ENCODE measurements around the gene THOP1.
"Not testable (repeated sequence)": the region's sequence is repeated elsewhere in the genome, so short reads cannot be mapped to it uniquely, and the experiment has no call there.

Gene THOP1

DNA sequence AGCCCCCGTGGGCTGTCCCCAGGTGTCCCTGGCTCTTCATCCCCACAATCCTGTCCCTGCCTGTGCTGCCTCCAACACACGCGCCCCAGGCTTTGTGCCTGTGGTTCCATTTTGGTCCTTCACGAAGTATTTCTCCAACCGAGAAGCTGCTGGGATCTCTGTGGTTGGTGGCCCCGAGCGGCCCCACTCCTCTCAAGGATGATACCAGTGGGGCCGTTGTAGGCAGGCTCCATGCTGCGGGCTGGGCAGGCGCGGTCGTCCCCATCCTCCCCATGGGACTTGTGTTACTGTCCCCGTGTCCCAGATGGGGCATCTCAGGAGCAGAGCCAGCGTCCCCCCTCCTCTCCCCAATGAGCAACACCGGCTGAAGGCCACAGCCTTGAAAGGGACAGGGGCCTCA, 30.6 kb downstream of the THOP1 start:
- TF ChIP-seq, protein P1, sequence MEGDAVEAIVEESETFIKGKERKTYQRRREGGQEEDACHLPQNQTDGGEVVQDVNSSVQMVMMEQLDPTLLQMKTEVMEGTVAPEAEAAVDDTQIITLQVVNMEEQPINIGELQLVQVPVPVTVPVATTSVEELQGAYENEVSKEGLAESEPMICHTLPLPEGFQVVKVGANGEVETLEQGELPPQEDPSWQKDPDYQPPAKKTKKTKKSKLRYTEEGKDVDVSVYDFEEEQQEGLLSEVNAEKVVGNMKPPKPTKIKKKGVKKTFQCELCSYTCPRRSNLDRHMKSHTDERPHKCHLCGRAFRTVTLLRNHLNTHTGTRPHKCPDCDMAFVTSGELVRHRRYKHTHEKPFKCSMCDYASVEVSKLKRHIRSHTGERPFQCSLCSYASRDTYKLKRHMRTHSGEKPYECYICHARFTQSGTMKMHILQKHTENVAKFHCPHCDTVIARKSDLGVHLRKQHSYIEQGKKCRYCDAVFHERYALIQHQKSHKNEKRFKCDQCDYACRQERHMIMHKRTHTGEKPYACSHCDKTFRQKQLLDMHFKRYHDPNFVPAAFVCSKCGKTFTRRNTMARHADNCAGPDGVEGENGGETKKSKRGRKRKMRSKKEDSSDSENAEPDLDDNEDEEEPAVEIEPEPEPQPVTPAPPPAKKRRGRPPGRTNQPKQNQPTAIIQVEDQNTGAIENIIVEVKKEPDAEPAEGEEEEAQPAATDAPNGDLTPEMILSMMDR (IDR thresholded peaks at IDR 0.05; ENCODE audit: low read depth, low read length), result no peak
- no peak overlapping the region for H3K4me3 ChIP-seq (ENCODE audit: low read depth, low read length)

DNA sequence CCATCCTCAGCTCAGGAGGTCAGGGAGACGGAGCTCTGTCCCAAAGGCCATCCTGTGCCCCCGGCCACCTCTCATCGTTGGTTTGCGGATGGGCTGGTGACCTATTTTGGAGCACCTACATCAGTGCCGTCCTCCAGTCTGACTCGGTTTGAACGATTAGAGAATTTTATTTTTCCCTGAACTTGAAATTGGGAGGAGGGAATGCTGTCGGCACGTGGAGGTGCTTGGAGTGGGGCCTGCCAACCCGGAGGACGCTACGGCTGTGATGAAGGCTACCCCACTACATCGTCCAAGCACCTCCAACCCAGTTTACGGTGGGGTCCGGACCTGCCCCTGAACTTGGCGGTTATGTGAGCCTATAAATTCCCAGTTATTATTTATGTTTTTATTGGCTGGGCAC, 31.3 kb downstream of the THOP1 start:
- no peak overlapping the region for H3K4me3 ChIP-seq (ENCODE audit: low read depth, low read length)
- TF ChIP-seq, protein P1 (IDR thresholded peaks at IDR 0.05; ENCODE audit: low read depth, low read length), result no peak

DNA sequence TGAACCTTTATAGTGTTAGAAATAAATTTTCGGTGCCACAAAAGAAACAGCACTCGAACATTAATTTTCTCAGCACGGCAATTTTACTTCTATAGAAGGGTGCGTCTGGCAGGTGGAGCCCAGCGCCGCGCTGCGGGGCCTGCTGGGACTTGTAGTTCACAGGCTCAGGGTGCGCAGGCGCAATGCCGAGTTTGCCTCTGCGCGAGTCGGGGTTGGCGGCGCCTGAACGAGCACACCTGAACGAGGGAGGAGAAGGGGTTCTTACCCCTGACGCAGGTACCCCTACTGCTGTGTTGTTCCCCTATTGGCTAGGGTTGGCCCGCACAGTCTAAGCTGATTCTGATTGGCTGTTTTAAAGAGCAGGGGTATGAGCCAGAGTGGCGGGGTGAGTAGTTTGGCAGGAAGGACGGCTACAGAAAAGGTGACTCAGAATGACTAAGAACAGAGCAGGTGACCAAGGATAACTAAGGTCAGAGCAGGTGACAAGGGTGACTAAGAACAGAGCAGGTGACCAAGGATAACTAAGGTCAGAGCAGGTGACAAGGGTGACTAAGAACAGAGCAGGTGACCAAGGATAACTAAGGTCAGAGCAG, 32.0 kb downstream of the THOP1 start:
- H3K4me3 ChIP-seq (ENCODE audit: low read depth, low read length), result not testable (repeated sequence)

DNA sequence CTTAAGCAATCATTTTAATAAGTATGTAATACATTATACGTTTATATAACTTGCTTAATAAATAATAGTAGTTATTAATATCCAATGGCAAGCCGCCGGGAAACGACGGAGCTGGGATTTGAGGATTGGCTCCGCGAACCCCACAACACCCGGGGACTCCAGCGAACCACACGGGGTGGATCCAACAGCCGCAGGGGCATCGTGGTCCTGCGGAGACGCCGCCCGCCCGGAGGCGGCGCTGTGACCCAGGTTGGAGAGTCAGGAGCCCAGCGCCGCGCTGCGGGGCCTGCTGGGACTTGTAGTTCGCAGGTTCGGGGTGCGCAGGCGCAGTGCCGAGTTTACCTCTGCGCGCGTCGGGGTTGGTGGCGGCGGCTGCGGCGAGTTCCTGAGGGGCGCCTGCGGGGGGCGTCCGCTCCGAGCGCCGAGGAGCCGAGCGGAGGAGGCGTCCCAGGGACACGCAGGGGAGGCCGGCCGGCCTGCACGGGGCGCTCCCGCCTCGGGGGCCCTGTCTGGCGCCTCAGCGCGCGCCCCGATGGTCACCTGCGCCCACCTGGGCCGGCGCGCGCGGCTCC, 34.3 kb downstream of the THOP1 start, which contains the start of gene ZNF554:
ZNF554 (plus strand) TSS at position 329 of the 572 bp plus-strand sequence; CDS start at position 533, 204 bp downstream.
- TF ChIP-seq, protein P1 (IDR thresholded peaks at IDR 0.05; ENCODE audit: low read depth, low read length), result peak; percentile 93
- peak within 1 kb of the TSS; percentile 75 for H3K4me3 ChIP-seq (ENCODE audit: low read depth, low read length)

DNA sequence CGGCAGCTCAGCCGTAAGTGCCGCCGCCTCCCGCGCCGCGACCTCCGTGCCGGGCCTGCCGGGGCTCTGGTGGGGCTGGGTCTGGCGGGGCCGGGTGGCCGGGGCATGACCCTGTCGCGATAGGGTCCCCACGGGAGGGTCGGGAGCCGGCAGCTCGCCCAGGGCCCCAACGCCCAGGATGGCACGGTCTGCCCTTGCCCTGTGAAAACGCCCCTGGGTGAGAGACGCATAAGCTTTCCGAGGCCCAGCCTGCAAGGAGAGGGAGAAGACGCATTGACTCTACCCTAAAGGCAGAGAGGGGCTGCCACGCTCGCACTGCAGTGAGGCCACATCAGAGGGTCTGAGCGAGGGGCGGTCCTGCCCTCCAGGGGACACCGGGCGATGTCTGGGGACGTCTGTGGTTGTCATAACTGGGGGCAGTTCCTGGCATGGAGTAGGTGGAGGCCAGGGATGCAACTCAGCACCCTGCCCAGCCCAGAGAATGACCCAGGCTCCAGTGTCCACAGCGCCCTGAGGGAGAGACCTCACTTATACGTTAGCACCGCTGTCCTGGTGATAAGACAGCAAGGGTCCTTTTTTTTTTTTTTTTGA, 34.9 kb downstream of the THOP1 start:
- TF ChIP-seq, protein P1 (IDR thresholded peaks at IDR 0.05; ENCODE audit: low read depth, low read length), result no peak
- peak overlapping the region; percentile 75 for H3K4me3 ChIP-seq (ENCODE audit: low read depth, low read length)

DNA sequence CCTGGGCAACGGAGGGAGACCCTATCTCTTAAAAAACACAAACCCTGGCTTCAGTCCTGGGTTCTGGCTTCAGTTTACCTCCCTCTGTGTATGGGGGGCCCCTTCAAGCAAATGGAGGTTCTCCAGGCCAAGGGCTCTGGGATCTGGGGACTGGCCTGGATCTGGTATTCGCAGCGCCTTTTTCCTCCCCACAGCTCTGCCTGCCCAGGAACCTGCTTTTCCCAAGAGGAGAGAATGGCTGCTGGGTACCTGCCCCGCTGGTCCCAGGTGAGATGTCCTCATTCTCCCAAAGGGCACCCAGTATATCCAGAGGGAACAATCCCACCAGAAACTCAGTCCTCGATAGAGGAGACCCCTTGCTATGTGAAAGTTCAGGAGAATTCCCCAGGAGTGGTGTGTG, 37.5 kb downstream of the THOP1 start:
- no peak overlapping the region for H3K4me3 ChIP-seq (ENCODE audit: low read depth, low read length)
- TF ChIP-seq, protein P1 (IDR thresholded peaks at IDR 0.05; ENCODE audit: low read depth, low read length), result no peak

DNA sequence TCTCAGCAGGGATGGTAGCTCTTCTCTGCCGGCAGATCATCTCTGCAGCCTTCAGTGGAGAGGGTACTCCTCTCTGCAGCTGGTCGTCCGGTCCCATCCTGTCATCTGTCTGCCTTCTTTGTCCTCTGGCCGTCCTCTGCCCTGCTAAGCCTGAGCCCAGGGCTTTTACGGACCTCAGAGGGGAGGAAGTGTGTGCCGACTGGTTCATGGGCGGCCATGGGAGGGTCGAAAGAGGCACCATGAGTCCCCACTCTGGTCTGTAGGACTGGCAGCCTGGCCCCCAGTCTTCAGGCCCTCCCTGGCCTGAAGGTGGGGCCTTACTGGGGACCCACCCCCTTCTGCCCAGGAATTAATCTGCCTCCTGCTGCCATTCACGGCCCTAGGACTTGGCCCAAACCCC, 38.3 kb downstream of the THOP1 start:
- no peak overlapping the region for H3K4me3 ChIP-seq (ENCODE audit: low read depth, low read length)
- TF ChIP-seq, protein P1 (IDR thresholded peaks at IDR 0.05; ENCODE audit: low read depth, low read length), result no peak
